Measurements from ENCODE around the gene MAEA.

The MAEA gene

GRCh38 chr4:1337951-1338751, 48.5 kb downstream of the MAEA start:
- no peak for DNase-seq

DNA sequence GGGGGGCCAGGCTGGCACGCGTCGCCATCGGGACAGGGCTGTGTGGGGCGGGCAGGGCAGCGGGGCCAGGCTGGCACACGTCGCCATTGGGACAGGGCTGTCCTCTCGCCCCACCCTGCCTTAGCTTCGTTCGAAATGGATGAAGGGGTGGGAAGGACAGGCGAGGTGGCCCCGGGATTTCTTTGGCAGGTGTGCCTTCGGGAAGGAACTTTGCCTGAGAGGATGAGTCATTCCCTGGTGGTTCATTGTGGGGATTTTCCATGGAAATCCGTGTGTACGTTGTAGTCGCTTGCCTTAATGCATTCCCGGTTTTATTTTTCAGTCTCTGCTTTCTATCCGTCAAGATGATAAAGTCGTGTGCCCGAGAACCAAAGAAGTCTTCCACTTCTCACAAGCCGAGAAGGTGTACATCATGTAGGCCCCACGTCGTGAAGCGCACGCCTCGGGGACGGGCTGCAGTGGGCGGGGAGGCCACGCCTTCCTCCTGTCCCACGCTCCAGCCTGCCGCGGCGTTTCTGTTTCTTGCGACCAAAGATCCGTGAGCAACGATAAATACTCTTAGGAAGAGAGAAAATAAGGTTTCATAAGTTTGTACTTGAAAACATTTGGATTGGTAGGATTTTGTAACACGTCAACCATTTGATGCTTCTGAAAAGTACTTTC, 49.2 kb downstream of the MAEA start:
- no peak for DNase-seq

DNA sequence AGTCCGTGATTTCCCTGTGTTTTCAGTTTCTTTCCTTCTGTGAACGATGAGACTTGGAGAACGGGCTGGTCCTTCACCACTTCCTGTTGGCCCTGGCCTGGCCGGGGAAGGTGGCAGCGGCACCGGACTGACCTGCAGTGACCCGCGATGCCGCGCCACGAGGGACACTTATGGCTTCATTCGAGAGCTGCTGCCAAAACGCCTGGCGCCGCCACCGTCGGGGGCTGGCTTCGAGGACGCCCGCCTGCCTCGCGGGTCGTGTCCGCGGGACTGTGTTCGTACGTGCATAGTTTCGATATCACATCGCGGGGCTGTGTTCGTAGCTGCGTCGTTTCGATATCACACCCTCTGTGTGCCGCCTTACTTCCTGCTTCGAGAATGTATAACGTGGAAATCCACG, 49.8 kb downstream of the MAEA start:
- DNase-seq = no peak

- DNase-seq = no peak
These were observed 50.6 kb downstream of the MAEA start for GRCh38 chr4:1340181-1340747.

GRCh38 chr4:1340861-1341260, 51.2 kb downstream of the MAEA start:
- DNase-seq = no peak

- no peak for DNase-seq
These were observed 52.3 kb downstream of the MAEA start for GRCh38 chr4:1342003-1342402.

DNA sequence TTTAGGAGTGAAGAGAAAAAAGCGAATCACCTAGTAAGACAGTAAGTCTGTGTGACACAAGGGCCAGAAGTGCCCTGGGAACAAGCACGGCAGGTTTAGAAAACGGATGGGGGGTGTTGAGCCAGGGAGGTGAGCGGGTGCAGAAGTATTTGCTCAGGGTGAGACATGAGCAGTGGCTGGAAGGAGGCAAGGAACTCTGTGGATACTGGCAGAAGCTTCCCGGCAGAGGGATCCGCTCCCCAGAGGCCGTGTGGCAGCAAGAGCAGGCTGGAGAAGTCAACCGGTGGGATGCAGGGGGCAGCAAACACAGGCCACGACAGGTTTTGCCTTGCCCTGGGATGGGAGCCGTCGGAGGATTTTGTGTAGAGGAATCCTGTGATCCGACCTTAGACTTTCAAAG, 55.0 kb downstream of the MAEA start:
- DNase-seq = no peak

GRCh38 chr4:1345903-1346780, 56.5 kb downstream of the MAEA start:
- peak; percentile 16 for DNase-seq

DNA sequence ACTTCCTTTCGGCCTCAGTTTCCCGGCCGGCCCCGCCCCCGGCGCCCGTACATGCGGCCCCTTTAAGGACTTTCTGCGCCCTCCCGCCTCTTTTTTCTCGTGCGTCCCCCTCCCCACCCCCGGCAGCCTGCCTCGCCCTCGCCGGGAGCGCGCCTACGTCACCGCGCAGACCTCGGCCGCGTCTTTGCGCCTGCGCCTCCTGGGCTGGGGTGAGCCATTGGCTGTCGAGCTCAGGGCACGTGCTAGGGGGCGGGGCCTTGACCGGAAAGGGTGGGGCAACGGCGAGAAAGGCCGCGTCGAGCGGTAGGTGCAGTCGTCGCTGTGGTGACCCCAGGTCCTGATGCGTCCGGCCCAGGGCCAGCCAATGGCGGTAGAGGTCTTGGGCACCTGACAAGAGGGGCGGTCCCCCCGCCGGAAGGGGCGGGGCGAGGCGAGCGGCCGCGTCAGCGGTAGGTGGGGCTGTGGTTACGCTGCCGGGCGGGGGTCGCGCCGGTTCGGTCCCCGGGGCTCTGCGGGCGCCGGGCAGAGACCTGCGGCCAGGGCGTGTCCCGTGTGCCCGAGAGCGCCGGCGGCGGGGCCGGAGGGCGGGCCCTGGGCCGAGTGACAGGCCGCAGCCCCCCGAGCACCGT, 57.2 kb downstream of the MAEA start, which contains the start of gene UVSSA:
UVSSA (plus strand) TSS at position 428 of the 629 bp plus-strand sequence. CDS start 884 bp downstream, outside the sequence.
- peak; percentile 100 for DNase-seq

- DNase-seq = peak; percentile 77
These were observed 57.7 kb downstream of the MAEA start for GRCh38 chr4:1347410-1347864.

- no peak for DNase-seq
These were observed 58.4 kb downstream of the MAEA start for GRCh38 chr4:1348014-1348513.

GRCh38 chr4:1348746-1349145, 59.1 kb downstream of the MAEA start:
- DNase-seq = no peak

- no peak for DNase-seq
These were observed 59.9 kb downstream of the MAEA start for GRCh38 chr4:1349359-1350168.

DNA sequence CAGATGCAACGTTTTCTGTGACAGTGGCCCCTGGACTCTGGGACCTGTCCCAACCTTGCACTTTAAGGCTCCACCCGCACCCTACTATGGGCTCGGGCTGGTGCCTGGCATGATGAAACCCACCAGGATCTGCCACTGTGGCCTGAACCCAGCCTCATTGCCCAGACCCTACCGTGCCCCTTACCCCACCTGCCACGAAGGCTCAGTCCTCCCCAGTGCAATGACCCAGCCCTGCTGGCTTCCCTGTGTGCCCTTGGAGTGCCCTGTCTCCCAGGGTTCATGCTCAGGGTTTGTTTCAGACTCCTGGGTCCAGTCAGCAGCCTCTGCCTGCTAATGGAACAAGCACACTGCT, 60.5 kb downstream of the MAEA start:
- DNase-seq = no peak

- peak; percentile 85 for DNase-seq
These were observed 62.3 kb downstream of the MAEA start for GRCh38 chr4:1351854-1352566.

DNA sequence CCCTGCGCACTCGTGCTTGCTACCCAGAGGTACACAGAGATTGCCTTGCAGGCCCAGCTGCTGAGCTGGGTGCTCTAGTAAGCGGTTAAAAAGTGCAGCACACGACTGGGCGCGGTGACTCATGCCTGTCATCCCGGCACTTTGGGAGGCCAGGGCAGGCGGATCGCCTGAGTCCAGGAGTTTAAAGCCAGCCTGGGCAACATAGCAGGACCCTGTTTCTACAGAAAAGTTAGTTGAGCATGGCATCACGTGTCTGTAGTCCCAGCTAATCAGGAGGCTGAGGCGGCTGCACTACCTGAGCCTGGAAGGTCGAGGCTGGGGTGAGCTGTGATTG, 62.8 kb downstream of the MAEA start:
- DNase-seq = no peak

- DNase-seq = no peak
These were observed 63.7 kb downstream of the MAEA start for GRCh38 chr4:1353186-1354055.

GRCh38 chr4:1354136-1354982, 64.7 kb downstream of the MAEA start:
- no peak for DNase-seq

DNA sequence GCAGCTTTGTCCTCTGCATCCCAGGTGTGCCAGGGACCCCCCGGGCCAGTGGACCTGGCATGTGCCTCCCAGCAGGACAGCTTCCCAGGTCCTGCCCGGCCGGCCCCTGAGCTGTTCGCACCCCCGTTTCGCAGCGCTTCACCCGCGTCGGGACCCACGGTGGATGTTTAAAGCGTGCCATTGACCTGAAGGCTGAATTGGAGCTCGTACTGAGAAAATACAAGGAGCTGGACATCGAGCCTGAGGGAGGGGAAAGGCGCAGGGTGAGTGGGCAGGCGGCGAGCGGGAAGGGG, 65.2 kb downstream of the MAEA start:
- DNase-seq = no peak
